GM19468 (cell line): Measurements from ENCODE around the gene TTLL6.
"Not testable (repeated sequence)": the region's sequence is repeated elsewhere in the genome, so short reads cannot be mapped to it uniquely, and the experiment has no call there.

Source experiments
- ATAC-seq: cut with Tn5 transposase; IDR thresholded peaks from one replicate; pipeline ENCODE4 v1.9.1; 2021; ENCODE audit warnings: mild to moderate bottlenecking, moderate library complexity, moderate number of reproducible peaks; ENCODE audit not compliant: unreplicated experiment; ENCODE audit errors: extremely low read depth

Gene TTLL6

GRCh38 chr17:48818361-48818841, 1.4 kb upstream of the TTLL6 start:
- ATAC-seq = no peak

GRCh38 chr17:48816438-48816773, 623 bp downstream of the TTLL6 start:
- ATAC-seq = no peak

GRCh38 chr17:48815311-48815710, 1.7 kb downstream of the TTLL6 start:
- no peak for ATAC-seq

GRCh38 chr17:48814504-48814903, 2.5 kb downstream of the TTLL6 start:
- ATAC-seq = no peak

GRCh38 chr17:48812001-48812400, 5.0 kb downstream of the TTLL6 start:
- no peak for ATAC-seq

GRCh38 chr17:48809182-48809581, 7.8 kb downstream of the TTLL6 start:
- no peak for ATAC-seq

DNA sequence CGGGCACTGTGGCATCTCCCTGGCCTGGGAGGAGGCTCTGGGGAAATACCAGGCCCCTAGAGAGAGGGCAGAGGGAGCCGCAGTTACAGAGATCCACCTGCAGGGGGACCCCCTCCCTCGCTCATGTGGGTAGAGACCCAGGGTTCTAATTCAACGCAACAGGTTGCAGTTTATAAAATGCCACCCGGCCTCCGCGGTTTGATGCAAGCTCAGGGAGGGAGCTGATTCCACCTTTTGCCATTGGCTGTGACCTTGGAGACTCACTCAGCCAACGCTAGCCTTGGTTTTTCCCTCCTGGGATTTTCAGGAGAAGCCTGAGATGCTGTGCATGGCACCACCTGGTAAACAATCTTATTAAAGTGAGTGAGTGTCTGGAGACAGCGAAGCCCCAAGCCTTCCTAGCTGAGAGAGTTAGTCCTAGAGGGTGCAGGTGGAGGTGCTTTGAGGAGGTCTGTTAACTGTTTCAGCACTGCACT, 12.1 kb downstream of the TTLL6 start:
- no peak for ATAC-seq

DNA sequence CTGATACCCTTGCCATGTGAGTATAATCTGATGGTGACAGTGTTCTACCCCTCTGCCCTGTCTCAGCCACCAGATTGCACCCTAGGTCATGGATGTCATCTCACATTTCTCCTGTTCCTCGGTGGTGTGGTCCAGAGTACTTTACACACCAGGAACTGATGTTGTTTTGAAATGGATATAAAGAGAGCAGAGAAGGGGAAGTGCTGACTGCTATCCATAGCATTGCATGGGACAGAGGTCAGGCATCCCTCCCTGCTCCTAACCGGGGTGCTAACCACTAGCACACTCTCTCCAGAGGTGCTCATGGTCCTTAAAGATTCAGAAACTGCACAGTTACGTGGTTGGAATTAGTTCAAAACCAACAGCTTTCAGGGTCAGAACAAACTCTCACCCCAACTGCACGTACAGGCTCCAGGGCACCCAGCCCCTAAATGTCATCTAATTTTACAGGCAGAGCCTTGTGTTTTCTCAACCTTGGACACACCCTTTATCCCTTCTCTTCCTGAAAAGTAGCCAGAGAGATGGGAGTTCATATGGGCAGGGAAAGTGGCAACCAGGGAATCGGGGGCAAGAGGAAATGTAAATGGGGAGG, 16.3 kb downstream of the TTLL6 start:
- ATAC-seq = no peak

DNA sequence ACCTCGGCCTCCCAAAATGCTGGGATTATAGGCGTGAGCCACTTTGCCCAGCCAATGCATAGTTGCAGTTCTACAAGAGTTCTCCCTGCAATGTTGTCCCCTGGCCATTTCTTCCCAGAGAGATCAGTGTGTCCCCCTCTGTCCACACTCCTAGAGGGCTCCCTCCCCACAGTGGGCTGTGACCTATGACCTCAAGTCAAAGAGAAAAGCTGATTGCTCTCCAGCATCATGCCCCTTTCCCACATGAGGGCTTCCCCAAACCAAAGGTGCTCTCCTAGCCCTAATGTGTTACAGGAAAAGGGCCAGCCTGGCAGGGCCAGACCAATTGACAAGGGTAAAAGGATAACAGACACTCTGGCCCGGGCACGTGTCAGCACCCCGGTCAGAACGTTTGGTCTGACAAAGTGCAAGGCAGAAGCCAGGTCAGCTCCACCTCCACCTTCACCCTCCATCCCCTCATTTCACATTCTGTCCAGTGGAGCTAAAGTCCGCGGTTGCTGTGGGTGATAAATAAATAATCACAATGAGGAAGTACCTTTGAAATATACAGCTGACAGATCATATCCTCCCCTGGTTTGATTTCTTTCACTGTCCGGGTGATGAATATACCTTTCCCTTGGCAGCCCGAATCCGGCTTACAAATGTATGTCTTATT, 17.8 kb downstream of the TTLL6 start:
- no peak for ATAC-seq

GRCh38 chr17:48796163-48796522, 20.9 kb downstream of the TTLL6 start:
- ATAC-seq = not testable (repeated sequence)

DNA sequence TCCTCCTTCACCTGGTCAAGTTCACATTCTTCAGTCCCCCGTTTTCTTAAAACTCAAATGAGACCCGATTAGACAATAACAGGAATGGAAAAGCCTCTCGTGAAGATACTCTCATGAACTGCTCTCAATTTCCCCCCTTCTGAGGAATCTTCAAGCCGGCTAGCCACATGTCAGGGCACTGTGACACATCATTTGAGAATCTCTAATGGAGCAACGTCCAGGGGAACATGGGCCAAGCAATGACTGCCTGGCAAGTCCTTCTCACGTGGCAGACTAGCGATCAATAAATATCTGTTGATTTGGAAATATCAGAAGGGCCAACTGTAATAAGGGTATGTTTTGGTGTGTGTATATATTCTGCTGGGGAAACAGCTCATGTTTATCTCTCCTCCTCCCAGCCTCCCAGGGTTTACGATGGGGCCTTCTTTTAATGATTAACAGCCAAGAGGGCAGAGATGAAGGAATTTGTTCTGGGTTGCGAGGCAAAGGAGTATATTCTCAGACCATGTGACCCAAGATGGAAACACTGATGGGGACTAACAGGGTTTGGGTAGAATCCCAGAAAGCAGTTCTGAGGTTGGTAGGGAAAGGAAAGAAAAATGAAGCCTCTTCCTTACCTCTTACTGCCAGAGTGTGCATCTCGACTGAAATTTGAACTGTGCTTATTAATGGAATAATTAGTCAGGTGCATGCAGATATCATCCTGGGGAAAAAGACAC, 21.4 kb downstream of the TTLL6 start:
- no peak for ATAC-seq

GRCh38 chr17:48792033-48792798, 24.8 kb downstream of the TTLL6 start:
- no peak for ATAC-seq

DNA sequence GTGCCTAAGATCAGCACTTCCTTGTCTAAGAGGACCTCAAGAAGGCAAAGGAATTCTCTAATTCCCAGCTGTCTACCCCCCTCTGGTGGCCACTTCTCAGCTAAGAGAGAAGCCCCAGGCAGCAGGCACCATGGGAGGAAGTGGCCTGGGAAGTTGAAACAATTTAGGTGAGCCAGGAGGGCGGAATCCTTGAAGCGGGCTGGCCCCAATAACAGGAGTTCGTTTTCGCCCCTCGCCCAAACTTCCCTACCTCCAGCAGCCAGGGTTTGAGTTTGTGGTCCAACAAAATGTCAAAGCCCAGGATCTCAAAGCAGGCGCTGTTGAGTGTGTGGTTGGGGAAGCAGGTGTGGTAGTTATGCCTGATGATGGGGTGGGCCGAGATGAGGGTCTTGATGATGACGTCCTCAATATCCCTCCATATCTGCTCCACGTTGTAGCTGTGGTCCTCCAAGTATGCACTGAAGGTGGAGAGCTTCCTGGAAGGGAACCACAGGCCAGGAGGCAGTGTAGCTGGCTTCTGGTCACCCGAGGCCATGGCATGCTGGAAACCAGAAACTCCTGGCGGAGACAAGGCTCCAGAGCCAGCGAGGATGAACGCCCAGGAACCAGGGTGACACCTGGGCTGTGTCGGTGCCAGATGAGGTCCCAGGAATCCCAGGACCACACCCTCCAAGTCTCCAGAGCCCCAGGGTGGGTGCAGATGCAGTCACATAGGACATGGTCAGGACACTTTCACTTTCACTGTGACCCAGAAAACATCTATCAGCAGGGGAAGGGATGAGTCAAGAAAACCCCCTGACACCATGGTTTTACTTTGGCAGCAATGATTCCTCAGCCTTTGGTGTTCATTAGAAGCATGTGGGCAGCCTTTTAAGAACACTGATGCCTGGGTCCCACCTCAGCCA, 25.6 kb downstream of the TTLL6 start:
- ATAC-seq = no peak

GRCh38 chr17:48790607-48791127, 26.4 kb downstream of the TTLL6 start:
- ATAC-seq = no peak

DNA sequence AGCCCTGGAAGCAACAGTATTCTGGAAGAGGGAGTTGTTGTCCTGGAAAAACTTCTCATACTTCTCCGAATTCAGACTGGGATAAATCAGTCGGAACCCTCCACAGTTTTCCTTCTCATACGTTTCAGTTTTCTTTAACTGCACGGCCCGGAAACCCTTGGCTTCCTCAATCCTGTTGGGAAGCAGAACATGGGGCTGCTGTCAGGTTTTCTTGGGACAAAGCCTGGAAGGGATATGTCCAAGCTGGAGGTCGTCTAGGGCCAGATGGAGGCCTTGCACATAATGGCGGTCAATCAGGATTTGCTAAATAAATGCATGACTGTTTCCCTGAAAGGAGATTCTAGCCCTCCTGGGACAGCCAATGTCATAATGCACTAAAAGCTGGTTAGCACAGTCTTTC, 29.2 kb downstream of the TTLL6 start:
- no peak for ATAC-seq

- ATAC-seq = no peak
Observed at GRCh38 chr17:48779421-48779820, 37.6 kb downstream of the TTLL6 start.

DNA sequence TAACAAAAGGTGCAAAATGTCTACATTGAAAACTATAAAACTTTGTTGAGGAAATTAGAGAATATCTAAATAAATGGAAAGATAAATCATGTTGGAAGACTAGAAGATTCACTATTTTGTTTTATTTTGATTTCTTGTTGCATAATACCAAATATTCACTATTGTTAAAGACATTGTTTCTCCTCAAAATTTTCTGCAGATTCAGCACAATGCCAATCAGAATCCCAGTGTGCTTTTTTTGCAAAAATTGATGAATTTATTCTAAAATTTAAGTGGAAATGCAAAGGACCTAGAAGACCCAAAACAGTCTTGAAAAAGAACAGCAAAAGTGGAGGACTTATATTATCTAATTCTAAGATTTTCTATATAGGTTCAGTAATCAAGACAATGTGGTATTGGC, 40.4 kb downstream of the TTLL6 start:
- no peak for ATAC-seq

DNA sequence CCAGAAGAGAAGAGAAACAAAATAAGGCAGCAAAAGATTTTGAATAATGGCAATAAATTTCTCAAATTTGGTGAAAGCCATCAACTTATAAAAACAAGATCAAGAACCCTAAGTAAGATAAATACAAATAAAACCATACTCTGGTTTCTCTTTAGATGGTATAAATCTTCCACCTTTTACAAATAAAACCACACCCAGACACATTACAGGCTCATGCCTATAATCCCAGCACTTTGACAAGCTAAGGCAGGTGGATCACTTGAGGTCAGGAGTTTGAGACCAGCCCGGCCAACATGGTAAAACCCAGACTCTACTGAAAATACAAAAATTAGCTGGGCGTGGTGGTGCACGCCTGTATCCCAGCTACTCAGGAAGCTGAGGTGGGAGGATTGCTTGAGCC, 43.8 kb downstream of the TTLL6 start:
- no peak for ATAC-seq

- ATAC-seq = no peak
Observed at GRCh38 chr17:48770954-48771353, 46.1 kb downstream of the TTLL6 start.
